VCaP (cell line): Measurements from ENCODE around the gene TMEM184C.

ENCODE experiments used
- H3K27ac ChIP-seq: fragments of 450-650 bp; 2 replicates; pipeline ENCODE4 v1.5.1; 2017
- TF ChIP-seq, protein P1 (sequence below): fragments of 450-650 bp; conservative IDR thresholded peaks from 2 replicates; pipeline ENCODE4 v1.5.1; 2017; ENCODE audit warnings: mild to moderate bottlenecking, moderate library complexity

The TMEM184C gene

DNA sequence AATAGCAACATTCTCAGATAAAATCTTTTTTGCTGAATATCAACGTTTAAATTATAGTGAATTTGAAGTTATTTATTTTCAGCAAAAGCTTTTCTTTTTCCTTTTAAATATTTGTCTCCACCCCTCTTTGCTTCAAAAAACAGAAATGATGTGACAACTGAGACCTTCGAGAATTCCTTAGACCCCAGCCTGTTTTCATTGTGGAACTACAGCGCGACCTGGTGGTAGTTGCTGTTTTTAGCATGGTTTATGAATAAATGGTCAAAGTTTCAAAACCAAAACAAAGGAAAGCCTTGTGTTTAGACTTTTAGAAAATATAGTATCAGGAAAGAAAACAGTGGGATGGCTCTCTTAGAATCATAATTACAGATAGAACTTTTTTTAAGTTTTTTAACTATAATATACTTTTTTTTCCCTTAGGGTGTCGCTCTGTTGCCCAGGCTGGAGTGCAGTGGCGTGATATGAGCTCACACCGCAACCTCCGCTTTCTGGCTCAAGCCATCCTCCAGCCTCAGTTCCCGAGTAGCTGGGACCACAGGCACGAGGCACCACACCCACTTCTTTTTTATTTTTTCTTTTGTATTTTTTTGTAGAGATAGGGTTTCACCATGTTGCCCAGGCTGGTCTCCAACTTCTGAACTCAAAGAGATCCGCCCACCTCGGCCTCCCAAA is 26.8 kb upstream of the TMEM184C start:
- TF ChIP-seq, protein P1, sequence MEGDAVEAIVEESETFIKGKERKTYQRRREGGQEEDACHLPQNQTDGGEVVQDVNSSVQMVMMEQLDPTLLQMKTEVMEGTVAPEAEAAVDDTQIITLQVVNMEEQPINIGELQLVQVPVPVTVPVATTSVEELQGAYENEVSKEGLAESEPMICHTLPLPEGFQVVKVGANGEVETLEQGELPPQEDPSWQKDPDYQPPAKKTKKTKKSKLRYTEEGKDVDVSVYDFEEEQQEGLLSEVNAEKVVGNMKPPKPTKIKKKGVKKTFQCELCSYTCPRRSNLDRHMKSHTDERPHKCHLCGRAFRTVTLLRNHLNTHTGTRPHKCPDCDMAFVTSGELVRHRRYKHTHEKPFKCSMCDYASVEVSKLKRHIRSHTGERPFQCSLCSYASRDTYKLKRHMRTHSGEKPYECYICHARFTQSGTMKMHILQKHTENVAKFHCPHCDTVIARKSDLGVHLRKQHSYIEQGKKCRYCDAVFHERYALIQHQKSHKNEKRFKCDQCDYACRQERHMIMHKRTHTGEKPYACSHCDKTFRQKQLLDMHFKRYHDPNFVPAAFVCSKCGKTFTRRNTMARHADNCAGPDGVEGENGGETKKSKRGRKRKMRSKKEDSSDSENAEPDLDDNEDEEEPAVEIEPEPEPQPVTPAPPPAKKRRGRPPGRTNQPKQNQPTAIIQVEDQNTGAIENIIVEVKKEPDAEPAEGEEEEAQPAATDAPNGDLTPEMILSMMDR, result peak; percentile 88
- no peak overlapping the region for H3K27ac ChIP-seq

DNA sequence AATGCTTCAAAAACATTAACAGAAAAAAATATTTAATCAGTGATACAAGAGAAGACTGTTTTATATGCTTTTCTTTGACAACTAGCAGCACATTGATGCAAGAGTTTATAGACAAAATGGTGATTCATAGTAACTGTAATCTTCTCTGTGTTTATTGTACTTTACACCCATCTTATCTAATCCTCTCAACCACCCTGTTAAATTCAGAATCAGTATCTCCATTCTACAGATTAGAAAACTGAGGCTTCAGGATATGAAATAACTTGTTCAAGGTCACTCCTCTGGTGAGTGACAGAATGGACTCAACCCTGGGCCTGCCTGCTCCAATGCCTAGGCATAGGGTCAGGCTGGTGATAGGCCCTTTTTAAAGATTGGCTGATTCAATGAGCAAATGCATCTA is 26.1 kb upstream of the TMEM184C start:
- TF ChIP-seq, protein P1, result no peak
- peak overlapping the region; percentile 7; the same call in 1 of the 2 replicates for H3K27ac ChIP-seq

DNA sequence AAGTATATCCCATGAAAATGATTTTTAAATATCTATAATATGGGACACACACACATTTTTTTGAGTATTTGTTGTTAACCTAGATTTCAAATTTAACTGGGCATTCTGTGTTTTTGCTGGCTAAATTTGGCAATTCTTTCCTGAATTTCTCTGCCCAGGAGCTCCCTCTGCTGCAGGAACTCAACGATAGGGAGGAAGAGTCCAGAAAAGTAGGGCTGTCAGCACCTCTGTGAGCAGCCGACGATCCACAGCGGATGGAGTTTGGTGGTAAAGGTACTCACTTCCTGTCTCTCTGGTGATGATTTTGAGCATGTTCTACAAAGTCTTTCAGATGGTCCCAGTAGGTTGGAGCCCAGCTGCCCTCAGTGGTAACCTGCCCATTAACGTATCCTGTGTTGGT is 23.1 kb upstream of the TMEM184C start:
- no peak overlapping the region for H3K27ac ChIP-seq
- TF ChIP-seq, protein P1, result no peak

DNA sequence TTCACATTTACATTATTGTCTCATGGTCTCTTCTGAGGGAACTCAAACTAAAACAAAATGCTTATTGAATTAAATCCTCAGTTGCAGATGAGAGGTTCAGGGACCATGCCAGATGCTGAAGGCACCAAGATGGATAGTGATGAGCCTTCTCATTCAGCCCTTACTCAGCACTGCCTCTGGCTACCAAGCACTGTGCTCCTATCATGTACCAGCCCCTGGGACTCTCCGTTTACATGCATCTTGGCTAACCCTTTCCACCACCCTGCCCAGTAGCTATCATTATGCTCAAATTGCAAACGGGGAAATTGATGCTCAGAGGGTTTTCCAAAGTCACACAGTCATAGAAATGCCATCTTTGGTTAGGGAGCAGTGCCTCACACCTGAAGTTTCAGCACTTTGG is 22.6 kb upstream of the TMEM184C start:
- TF ChIP-seq, protein P1, result no peak
- no peak overlapping the region for H3K27ac ChIP-seq

DNA sequence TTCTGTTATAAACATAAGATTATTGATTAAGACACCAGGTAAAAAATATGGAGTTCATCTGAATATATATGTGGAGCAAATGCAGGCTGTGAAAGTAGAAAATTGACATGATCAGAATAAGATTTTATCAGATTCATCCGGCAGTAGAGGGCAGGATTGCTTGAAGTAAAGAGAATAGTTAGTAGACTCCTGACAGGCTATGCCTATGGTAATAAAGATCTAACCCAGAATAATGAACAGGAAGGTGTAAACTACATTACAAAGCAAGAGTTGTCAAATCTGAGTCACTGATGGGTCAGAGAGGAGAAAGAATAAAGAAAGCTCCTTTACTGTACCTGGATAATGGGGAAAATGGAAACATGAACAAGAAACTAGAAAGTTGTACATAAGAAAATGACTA is 20.8 kb upstream of the TMEM184C start:
- H3K27ac ChIP-seq, result peak overlapping the region; percentile 63; the same call in 1 of the 2 replicates
- TF ChIP-seq, protein P1, result no peak; the same call in 1 of the 2 replicates

DNA sequence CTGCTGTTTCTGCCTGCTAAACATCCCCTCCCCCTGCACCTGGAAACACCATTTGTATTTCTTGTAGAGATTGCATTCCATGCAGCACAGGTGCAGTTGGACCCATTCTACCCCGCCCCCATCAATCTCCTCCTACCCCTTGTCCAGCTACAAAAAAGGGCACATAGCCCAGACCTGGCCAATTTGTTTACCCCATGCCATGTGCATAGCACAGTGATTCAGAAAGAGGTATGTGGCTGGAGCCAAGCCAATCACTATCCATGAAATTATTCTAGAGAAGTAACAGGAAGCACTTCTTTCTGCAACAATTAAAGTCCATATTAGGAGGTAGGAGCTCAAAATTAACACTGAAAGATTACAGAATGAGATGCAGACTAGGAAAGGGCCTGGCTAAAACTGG is 20.2 kb upstream of the TMEM184C start:
- TF ChIP-seq, protein P1, result no peak

DNA sequence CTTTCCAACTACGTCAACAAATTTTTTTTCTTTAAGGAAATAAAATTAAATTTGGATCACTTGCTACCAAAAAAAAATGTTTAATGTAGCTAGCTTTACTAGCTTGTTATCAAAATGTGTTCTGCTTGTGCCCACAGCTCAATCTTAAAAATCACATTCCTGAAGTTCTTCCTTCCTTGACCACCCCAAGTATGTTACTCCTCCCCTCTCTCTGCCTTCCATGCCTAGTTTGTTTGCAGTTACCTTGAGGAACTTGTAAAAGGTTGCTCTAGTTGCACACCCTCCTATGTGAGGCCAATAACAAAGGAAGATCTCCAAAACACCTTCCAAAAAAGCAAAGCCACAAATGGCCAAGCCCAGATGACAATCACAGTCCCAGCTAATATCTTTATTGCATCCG is 19.6 kb upstream of the TMEM184C start:
- H3K27ac ChIP-seq, result peak overlapping the region; percentile 63
- TF ChIP-seq, protein P1, result no peak

More for the DNA sequence above, 20.2 kb upstream of the TMEM184C start:
- peak overlapping the region; percentile 63 for H3K27ac ChIP-seq
